ENCODE measurements around the gene LTBP1. TPM values are rescaled to one million over a fixed set of nuclear protein-coding genes. Genes with fewer than 3 reads are reported as not detected.

Gene LTBP1
- total and polyA plus RNA-seq, 2 of the 13 experiments (the other 11 are each of a cell fraction or from before 2014, with no cell fraction given), result 0.12 to 0.22 TPM

- H3K9me3 ChIP-seq (ENCODE audit: low read length), result no peaks in the 10 kb centered on the region
- FAIRE-seq, result peak; percentile 32
- TF ChIP-seq MAFG (CRISPR knock-in tag; IDR thresholded peaks at IDR 0.05) (no peak), ZNF563 (CRISPR knock-in tag; IDR thresholded peaks at IDR 0.05) (no peak), CEBPG (CRISPR knock-in tag; IDR thresholded peaks at IDR 0.05) (0 out of 2 replicates have a peak, but pooled peaks have one; percentile 51), NCOA2 (CRISPR knock-in tag; IDR thresholded peaks at IDR 0.05) (0 out of 2 replicates have a peak, but pooled peaks have one; percentile 12), ZMAT5 (CRISPR knock-in tag; IDR thresholded peaks at IDR 0.05; ENCODE audit: borderline replicate concordance, low read depth) (no peak), SAP130 (CRISPR knock-in tag; IDR thresholded peaks at IDR 0.05; ENCODE audit: low read depth) (peak; percentile 43; the same call in 1 of the 2 replicates), ZNF570 (CRISPR knock-in tag; IDR thresholded peaks at IDR 0.05; ENCODE audit: borderline replicate concordance) (no peak), ZNF557 (CRISPR knock-in tag; IDR thresholded peaks at IDR 0.05) (no peak), HMG20B (CRISPR knock-in tag; conservative IDR thresholded peaks at IDR 0.05) (no peak), TCF7 (IDR thresholded peaks at IDR 0.05; ENCODE audit: low read depth) (0 out of 2 replicates have a peak, but pooled peaks have one; percentile 14), ZC3H4 (CRISPR knock-in tag; IDR thresholded peaks at IDR 0.05; ENCODE audit: borderline replicate concordance) (no peak), ZNF383 (CRISPR knock-in tag; IDR thresholded peaks at IDR 0.05; ENCODE audit: borderline replicate concordance) (no peak), HMGXB3 (CRISPR knock-in tag; IDR thresholded peaks at IDR 0.05; ENCODE audit: borderline replicate concordance) (no peak), ZNF644 (CRISPR knock-in tag; IDR thresholded peaks at IDR 0.05; ENCODE audit: low read depth) (peak; percentile 81), NFKBIZ (CRISPR knock-in tag; IDR thresholded peaks at IDR 0.05) (no peak), REPIN1 (CRISPR knock-in tag; IDR thresholded peaks at IDR 0.05; ENCODE audit: borderline replicate concordance, low read depth) (no peak)
- TF ChIP-seq, protein P1, sequence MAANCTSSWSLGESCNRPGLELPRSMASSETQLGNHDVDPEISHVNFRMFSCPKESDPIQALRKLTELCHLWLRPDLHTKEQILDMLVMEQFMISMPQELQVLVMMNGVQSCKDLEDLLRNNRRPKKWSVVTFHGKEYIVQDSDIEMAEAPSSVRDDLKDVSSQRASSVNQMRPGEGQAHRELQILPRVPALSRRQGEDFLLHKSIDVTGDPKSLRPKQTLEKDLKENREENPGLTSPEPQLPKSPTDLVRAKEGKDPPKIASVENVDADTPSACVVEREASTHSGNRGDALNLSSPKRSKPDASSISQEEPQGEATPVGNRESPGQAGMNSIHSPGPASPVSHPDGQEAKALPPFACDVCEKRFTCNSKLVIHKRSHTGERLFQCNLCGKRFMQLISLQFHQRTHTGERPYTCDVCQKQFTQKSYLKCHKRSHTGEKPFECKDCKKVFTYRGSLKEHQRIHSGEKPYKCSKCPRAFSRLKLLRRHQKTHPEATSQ (CRISPR knock-in tag; IDR thresholded peaks at IDR 0.05; ENCODE audit: borderline replicate concordance), result no peak
- TF ChIP-seq, protein P2, sequence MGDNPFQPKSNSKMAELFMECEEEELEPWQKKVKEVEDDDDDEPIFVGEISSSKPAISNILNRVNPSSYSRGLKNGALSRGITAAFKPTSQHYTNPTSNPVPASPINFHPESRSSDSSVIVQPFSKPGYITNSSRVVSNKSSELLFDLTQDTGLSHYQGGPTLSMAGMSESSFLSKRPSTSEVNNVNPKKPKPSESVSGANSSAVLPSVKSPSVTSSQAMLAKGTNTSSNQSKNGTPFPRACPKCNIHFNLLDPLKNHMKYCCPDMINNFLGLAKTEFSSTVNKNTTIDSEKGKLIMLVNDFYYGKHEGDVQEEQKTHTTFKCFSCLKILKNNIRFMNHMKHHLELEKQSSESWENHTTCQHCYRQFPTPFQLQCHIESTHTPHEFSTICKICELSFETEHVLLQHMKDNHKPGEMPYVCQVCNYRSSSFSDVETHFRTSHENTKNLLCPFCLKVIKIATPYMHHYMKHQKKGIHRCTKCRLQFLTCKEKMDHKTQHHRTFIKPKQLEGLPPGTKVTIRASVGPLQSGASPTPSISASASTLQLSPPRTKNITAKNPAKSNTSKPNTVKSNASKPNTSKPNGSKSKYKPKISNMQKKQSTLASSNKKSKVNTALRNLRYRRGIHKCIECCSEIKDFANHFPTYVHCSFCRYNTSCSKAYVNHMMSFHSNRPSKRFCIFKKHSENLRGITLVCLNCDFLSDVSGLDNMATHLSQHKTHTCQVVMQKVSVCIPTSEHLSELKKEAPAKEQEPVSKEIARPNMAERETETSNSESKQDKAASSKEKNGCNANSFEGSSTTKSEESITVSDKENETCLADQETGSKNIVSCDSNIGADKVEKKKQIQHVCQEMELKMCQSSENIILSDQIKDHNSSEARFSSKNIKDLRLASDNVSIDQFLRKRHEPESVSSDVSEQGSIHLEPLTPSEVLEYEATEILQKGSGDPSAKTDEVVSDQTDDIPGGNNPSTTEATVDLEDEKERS (CRISPR knock-in tag; IDR thresholded peaks at IDR 0.05), result no peak
These were observed 55.1 kb downstream of the LTBP1 start for GRCh38 chr2:33001823-33002222.

More at GRCh38 chr2:33001823-33002222, 55.1 kb downstream of the LTBP1 start:
- in situ Hi-C loops (cut with HindIII; ENCODE audit: extremely low pct_ligation_motif_present, low pct_unique_long_range_greater_than_20kb), result no loop called here
- 10% methylated on average over 1 of the region's 1 CpG for WGBS (ENCODE audit: low lambda C conversion rate)
- ATAC-seq (peak; percentile 90), DNase-seq (ENCODE audit: low spot score) (peak; percentile 56)
- Histone ChIP-seq H3K79me2 (ENCODE audit: insufficient read depth, low read length) (no peaks in the 10 kb centered on the region), H3K36me3 (replicated peaks in 1 of 2; ENCODE audit: control insufficient read depth in 1 of 2, insufficient read depth in 2 of 2, low read length in 2 of 2) (no peaks in the 10 kb centered on the region), H3K4me3 (replicated peaks in 1 of 3; ENCODE audit: insufficient read depth in 1 of 3, low read depth in 2 of 3, low read length in 3 of 3) (no peak overlapping the region), H3K27ac (ENCODE audit: extremely low read length, insufficient read depth, low read length) (no peak overlapping the region), H3K27me3 (ENCODE audit: control insufficient read depth in 1 of 2, insufficient read depth in 2 of 2, low read length in 2 of 2) (no peaks in the 10 kb centered on the region), H2AFZ (ENCODE audit: low read length) (no peak overlapping the region), H3K9ac (ENCODE audit: insufficient read depth, low read depth, low read length) (no peak overlapping the region), H4K20me1 (ENCODE audit: insufficient read depth, low read length) (no peaks in the 10 kb centered on the region), H3K4me1 (ENCODE audit: insufficient read depth, low read length) (peaks cover 16% of the 10 kb centered on the region), H3K4me2 (ENCODE audit: low read depth, low read length) (no peak overlapping the region)
- BruUV-seq (replicated peaks), result no TSS peak
- ChIA-PET POLR2A (no interaction called here), CTCF (ENCODE audit: low intra/inter-chr PET ratio, low total read pairs) (no interaction called here)
- intact Hi-C loops (cut with micrococcal nuclease; ENCODE audit: unreplicated experiment), result no loop called here

Data from HepG2 (cell line).